Measurements from ENCODE around the gene CBLB.

CBLB gene

GRCh38 chr3:105868742-105869530, at the start of gene CBLB:
TSS of gene CBLB (minus strand) at chr3:105869012. CDS start at chr3:105867577, 1,435 bp downstream.
- peak; percentile 45 for FAIRE-seq

GRCh38 chr3:105916767-105917166, 48.0 kb upstream of the CBLB start:
- no peak for FAIRE-seq

GRCh38 chr3:105915524-105915923, 46.7 kb upstream of the CBLB start:
- FAIRE-seq, result no peak

GRCh38 chr3:105913616-105914015, 44.8 kb upstream of the CBLB start:
- FAIRE-seq, result no peak

GRCh38 chr3:105912891-105913290, 44.1 kb upstream of the CBLB start:
- no peak for FAIRE-seq

- no peak for FAIRE-seq
These were observed 42.7 kb upstream of the CBLB start for GRCh38 chr3:105911496-105911895.

GRCh38 chr3:105907777-105908176, 39.0 kb upstream of the CBLB start:
- no peak for FAIRE-seq

- FAIRE-seq, result no peak
These were observed 38.0 kb upstream of the CBLB start for GRCh38 chr3:105906836-105907235.

GRCh38 chr3:105906345-105906744, 37.5 kb upstream of the CBLB start:
- FAIRE-seq, result no peak

GRCh38 chr3:105905328-105905727, 36.5 kb upstream of the CBLB start:
- FAIRE-seq, result no peak

- FAIRE-seq, result no peak
These were observed 36.0 kb upstream of the CBLB start for GRCh38 chr3:105904678-105905284.

GRCh38 chr3:105904251-105904650, 35.4 kb upstream of the CBLB start:
- no peak for FAIRE-seq

- no peak for FAIRE-seq
These were observed 30.7 kb upstream of the CBLB start for GRCh38 chr3:105899516-105899915.

- FAIRE-seq, result no peak
These were observed 22.3 kb upstream of the CBLB start for GRCh38 chr3:105891101-105891500.

GRCh38 chr3:105888621-105889579, 20.1 kb upstream of the CBLB start:
- FAIRE-seq, result peak; percentile 45

GRCh38 chr3:105885256-105885655, 16.4 kb upstream of the CBLB start:
- no peak for FAIRE-seq

- no peak for FAIRE-seq
These were observed 15.1 kb upstream of the CBLB start for GRCh38 chr3:105883798-105884377.

GRCh38 chr3:105880681-105881290, 12.0 kb upstream of the CBLB start:
- FAIRE-seq, result no peak

GRCh38 chr3:105878061-105878460, 9.2 kb upstream of the CBLB start:
- no peak for FAIRE-seq

GRCh38 chr3:105877336-105877910, 8.6 kb upstream of the CBLB start:
- FAIRE-seq, result no peak

- no peak for FAIRE-seq
These were observed 8.0 kb upstream of the CBLB start for GRCh38 chr3:105876780-105877327.

All from colon (tissue), 2 donors.